ENCODE measurements around the gene GCA.

Gene GCA

DNA sequence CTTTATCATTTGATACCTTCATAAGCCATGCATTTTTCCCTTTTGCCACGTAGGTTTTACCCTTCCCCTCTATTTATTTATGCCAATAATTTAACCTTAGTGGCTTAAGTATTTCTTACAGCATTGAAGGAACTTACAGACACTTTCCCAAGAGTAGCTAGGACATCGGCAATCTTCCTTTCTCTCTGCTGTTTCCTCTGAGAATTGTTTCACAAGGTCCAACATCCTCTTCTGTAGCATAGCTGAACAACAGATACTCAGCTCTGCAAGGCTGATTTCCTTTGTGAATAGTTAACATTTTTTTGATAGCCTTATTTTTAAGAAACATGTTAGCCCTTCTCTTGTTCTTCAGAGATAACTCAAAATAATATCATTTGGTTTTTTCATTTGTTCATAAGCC lies 1.1 kb upstream of the GCA start:
- no peak overlapping the region for H3K4me3 ChIP-seq (ENCODE audit: low read length)
- TF ChIP-seq, protein P1, sequence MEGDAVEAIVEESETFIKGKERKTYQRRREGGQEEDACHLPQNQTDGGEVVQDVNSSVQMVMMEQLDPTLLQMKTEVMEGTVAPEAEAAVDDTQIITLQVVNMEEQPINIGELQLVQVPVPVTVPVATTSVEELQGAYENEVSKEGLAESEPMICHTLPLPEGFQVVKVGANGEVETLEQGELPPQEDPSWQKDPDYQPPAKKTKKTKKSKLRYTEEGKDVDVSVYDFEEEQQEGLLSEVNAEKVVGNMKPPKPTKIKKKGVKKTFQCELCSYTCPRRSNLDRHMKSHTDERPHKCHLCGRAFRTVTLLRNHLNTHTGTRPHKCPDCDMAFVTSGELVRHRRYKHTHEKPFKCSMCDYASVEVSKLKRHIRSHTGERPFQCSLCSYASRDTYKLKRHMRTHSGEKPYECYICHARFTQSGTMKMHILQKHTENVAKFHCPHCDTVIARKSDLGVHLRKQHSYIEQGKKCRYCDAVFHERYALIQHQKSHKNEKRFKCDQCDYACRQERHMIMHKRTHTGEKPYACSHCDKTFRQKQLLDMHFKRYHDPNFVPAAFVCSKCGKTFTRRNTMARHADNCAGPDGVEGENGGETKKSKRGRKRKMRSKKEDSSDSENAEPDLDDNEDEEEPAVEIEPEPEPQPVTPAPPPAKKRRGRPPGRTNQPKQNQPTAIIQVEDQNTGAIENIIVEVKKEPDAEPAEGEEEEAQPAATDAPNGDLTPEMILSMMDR (IDR thresholded peaks at IDR 0.05; ENCODE audit: insufficient read depth, low read depth, low read length, missing control alignments), result no peak
- DNase-seq (ENCODE audit: low read depth), result no peak

- TF ChIP-seq, protein P1 (IDR thresholded peaks at IDR 0.05; ENCODE audit: insufficient read depth, low read depth, low read length, missing control alignments), result no peak
- no peak for DNase-seq (ENCODE audit: low read depth)
- H3K4me3 ChIP-seq (ENCODE audit: low read length), result peak overlapping the region; percentile 83
These were observed 474 bp upstream of the GCA start for GRCh38 chr2:162343492-162343823.

GRCh38 chr2:162344617-162344950 lies 652 bp downstream of the GCA start:
- DNase-seq (ENCODE audit: low read depth), result no peak
- H3K4me3 ChIP-seq (ENCODE audit: low read length), result peak overlapping the region; percentile 83
- TF ChIP-seq, protein P1 (IDR thresholded peaks at IDR 0.05; ENCODE audit: insufficient read depth, low read depth, low read length, missing control alignments), result no peak

DNA sequence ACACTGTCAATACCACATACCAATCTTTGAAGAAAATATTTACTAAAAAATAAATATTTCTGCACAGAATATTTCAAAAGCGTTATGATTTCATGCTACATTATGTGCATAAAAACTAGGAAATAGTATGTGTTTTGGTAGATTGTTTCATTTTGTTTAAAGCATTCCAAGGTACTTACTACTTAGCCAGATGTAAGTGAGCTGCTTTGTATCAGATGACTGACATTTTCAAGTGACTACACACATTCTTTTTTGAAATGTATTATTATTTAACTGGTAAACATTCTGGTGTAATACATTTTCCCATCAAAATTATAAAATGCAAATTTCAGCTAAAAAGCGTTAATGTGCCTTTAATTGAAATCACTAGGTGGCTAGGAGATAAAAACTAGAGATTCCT lies 21.5 kb downstream of the GCA start:
- DNase-seq (ENCODE audit: low read depth), result no peak
- no peak overlapping the region for H3K4me3 ChIP-seq (ENCODE audit: low read length)
- TF ChIP-seq, protein P1 (IDR thresholded peaks at IDR 0.05; ENCODE audit: insufficient read depth, low read depth, low read length, missing control alignments), result no peak

DNA sequence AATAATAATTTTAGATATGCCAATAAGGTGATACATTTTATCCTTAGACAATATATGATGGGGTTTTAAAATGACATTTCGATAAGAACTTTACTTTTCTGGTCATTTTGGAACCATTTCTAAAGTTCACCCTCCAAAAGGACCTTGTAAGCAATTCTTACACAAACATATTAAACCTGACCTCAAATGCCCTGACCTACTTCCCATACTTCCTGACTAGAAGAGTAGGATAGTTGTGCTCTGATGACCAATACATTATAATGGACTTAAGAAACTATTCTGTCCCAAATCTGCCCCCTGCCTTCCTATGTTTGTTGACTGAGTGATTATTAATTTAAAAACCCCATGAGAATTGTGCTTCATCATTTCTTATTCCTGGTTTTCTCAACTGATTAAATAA lies 24.6 kb downstream of the GCA start:
- TF ChIP-seq, protein P1 (IDR thresholded peaks at IDR 0.05; ENCODE audit: insufficient read depth, low read depth, low read length, missing control alignments), result no peak
- DNase-seq (ENCODE audit: low read depth), result no peak
- no peak overlapping the region for H3K4me3 ChIP-seq (ENCODE audit: low read length)

GRCh38 chr2:162369551-162369950 lies 25.6 kb downstream of the GCA start:
- no peak overlapping the region for H3K4me3 ChIP-seq (ENCODE audit: low read length)
- TF ChIP-seq, protein P1 (IDR thresholded peaks at IDR 0.05; ENCODE audit: insufficient read depth, low read depth, low read length, missing control alignments), result no peak
- no peak for DNase-seq (ENCODE audit: low read depth)

DNA sequence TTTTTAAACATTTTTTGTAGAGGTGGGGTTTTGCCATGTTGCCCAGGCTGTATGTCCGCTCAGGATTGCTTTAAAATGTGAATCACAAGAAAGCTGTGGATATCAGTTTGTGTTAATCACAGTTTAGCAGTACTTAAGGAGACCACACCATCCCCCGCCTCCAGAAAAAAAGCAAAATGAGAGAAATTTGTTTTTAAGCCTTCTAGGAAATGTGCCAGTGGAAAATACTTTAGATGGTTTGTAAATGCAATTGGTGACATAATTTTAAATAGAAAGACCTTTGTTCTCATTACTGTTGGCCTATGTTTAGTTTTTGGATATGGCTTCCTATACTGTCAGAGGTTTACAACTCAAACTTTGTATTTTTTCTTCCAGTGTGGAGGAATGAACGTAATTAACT lies 27.0 kb downstream of the GCA start:
- H3K4me3 ChIP-seq (ENCODE audit: low read length), result no peak overlapping the region
- TF ChIP-seq, protein P1 (IDR thresholded peaks at IDR 0.05; ENCODE audit: insufficient read depth, low read depth, low read length, missing control alignments), result no peak
- DNase-seq (ENCODE audit: low read depth), result no peak
